Activated CD8-positive, alpha-beta memory T cell treated with anti-CD3 and anti-CD28 coated beads, Interleukin-2, amount 50 U/mL, for 24 hours (primary cell): ENCODE measurements around the gene CRACDL.

Experiments used
- DNase-seq: peaks from one replicate; pipeline ENCODE4 v3.0.0-alpha.2; 2020; ENCODE audit errors: extremely low read depth

CRACDL gene, protein sequence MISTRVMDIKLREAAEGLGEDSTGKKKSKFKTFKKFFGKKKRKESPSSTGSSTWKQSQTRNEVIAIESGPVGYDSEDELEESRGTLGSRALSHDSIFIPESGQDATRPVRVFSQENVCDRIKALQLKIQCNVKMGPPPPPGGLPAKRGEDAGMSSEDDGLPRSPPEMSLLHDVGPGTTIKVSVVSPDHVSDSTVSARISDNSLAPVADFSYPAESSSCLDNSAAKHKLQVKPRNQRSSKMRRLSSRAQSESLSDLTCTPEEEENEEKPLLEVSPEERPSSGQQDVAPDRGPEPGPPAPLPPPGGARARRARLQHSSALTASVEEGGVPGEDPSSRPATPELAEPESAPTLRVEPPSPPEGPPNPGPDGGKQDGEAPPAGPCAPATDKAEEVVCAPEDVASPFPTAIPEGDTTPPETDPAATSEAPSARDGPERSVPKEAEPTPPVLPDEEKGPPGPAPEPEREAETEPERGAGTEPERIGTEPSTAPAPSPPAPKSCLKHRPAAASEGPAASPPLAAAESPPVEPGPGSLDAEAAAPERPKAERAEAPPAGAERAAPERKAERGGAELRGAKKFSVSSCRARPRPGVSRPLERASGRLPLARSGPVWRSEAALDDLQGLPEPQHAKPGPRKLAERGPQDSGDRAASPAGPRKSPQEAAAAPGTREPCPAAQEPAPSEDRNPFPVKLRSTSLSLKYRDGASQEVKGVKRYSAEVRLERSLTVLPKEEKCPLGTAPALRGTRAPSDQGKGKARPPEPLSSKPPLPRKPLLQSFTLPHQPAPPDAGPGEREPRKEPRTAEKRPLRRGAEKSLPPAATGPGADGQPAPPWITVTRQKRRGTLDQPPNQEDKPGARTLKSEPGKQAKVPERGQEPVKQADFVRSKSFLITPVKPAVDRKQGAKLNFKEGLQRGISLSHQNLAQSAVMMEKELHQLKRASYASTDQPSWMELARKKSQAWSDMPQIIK

DNA sequence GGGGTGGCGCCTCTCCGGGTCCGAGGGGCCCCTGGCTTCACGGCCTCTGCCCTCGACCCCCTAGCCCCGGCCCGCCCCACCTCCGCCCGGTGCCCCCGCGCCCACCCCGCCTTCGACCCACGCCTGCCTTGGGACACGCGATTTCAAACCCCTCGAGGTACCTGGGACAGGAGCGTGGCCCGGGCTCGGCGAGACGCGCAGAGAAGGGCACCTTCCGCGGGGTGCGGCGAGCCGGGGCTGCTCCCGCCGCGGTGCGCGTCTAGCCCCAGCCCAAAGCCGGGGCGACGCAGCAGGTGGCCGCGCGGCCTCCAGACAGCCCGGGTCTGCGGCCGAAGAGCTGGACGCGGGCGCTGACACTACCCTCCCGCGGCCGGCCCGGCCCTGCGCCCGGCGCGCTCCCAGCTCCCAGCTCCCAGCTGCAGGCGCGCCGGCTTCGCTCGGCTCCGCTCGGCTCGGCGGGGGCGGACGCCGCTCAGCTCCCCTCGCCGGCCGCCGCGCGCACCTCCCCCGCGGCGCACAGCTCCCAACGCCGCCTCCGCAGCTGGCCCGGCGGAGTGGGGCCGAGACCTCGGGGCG, at the start of gene CRACDL:
CRACDL (minus strand) TSS at position 449 of the 576 bp plus-strand sequence. CDS start 89,425 bp downstream, outside the sequence.
- DNase-seq, result no peak

DNA sequence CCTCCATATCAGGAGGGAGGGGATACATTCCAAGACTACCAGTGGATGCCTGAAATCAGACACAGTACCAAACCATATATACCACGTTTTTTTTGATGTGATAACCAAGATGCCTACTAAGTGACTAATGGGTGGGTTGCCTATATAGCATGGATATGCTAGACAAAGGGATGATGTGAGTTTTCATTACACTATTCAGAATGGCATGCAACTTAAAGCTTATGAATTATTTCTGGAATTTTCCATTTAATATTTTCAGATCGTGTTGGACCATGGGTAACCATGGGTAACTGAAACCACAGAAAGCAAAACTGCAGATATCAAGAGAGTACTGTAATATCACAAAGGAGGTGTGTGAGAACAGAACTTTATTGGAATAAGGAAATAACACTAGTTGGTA, 39.6 kb upstream of the CRACDL start:
- no peak for DNase-seq

DNA sequence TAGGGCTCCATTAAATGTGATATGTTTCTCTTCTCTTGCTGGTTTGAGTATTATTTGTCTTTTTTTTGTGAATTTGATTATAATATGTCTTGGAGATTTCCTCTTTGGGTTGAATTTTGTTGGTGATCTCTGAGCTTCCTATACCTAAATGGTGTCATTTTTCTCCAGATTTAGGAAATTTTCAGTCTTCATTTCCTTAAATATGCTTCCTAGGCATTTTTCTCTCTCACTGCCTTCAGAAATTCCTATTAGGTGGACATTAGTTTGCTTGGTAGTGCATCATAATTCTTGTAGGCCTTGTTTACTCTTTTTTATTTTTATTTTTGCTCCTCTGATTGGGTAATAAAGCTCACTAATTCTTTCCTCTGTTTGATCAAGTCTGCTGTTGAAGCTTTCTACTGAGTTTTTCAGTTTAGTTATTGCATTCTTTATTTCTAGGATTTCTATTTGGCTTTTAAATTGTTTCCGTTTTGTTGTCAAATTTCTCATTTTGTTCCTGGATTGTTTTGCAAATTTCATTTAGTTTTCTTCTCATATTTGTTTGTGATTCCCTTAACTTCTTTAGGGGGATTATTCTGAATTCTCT, 36.6 kb upstream of the CRACDL start:
- DNase-seq, result no peak

DNA sequence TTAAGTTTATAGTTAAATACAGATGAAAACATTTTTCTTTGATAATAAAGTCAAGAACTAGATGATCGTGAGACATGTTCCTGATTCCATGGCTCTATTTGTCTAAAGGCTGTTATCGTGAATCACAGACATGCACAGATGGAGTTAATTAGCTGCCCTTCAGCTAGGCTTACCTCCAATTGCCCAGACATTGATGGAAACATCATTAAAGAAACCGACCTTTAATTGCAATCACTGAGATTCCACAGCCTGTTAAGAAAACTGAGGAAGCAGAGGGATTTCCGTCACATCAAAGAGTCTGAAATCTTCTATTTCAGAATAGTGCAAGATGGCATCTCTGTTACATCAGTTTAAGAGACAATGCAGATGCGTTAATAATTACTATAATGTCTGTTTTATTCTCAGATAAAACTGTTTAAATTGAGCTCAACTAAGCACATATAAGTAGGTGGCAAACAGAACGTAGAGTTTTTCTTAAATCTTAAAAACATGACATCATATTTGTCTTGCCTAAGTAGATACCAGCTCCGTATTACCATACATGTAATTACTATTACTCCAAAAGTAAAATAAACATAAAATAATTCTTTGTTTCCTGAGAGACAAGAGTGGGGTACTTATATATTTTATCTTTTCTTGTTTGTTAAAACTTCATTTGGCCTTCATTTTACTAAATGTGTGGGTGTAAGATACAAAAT, 23.9 kb upstream of the CRACDL start:
- DNase-seq, result no peak

DNA sequence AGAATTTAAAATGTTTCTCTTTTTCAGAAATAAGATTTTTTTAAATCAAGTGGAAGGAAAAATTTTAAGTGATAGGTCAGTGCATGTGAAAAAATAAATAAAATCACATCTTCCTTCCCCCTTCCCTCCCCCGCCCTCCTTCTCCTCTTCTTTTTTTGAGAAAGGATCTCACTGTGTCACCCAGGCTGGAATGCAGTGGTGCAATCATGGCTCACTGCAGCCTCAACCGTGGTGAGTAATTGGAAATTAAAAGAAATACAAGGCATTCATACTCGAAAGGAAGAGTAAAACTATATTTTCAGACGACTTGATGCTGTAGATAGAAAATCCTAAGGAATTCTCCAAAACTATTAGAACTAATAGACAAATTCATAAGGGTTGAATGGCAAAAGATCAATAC, 16.9 kb upstream of the CRACDL start:
- DNase-seq, result no peak

DNA sequence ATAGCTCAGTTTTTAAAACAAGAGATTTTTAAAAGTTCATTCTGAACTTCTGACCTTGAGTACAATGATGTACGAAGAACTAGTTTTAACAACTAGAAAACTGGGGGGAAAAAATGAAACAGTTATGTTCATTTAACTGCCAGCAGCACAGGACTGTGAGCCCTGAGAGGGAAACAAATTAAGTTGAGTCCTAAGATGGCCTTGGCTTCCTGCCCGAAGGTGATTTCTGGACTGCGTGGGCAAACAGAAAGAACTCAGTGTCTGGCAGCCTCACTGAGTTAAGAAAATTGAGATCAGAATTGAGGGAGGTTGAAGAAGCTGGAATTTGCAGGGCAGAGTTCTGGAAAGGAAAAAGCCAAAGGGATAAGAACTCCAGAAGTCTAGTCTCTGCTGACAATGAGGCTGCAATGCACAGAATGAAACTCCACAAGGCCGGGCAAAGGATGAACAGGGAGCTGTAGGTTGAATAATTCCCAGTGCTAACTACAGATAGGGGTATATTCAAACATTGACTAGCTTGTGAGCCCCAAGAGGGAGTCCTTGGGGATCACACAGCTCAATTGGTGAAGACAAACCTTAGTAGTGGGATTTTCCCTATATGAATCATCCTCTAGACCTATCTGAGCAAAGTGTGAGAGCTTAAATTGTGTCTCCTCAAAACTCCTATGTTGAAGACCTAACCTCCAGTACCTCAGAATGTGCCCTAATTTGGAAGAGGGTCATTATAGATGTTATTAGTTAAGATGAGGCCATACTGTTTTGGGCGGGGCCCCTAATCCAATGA, 13.1 kb upstream of the CRACDL start:
- DNase-seq, result no peak

DNA sequence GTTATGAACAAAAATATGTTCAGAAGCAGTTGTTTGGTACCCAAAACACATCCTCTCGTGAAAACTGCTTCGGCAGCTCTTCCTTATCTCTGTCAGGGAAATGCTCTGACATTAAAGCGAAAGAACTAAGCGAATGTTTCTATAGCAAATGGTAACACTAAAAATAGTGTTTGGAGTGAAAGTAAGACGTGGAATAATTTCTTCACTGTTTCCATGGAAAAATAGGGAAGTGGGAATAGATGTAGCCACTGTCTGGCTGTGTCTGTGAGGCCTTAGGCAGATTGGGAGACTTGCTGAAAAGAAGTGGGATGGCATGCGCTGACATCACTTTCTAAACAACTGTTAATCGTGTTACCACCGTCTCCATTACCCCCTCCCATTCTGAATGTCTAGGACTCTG, 11.5 kb upstream of the CRACDL start:
- no peak for DNase-seq

DNA sequence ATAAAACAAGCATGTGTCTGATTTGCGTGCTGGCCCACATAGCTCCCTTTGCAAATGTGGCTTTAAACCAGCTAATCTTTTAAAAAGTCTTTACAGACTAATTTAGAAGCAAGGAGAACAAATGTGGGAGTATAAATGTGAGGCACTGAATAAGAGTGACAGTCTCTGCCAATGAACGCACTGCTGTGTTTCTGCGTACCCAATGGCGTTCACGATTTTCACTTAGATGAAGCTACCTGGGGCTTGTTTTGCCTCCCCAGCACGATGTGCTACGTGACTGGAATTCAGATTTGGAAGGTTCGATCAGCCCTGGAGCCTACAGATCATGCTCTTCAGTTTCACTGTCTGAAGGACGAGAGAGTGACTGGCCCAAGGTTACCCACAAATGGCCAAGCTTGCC, 10.8 kb upstream of the CRACDL start:
- DNase-seq, result no peak

DNA sequence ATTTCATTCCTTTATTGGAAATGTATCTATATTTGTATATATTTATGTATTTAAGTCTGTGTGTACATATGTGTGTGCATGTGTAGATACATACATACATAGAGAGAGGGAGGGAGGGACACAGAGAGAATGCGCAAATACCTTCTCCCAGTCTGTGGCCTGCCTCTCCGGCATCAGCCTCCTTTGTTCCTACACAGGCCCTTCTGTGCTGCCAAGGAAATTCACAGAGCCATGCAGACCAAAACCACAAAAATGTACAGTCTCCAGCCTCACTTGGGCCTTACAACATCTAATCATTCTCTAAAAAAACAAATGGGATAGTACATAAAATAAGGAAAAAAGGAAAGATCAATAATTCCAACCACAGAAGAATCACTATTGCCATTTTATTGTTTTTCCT, 8.8 kb upstream of the CRACDL start:
- no peak for DNase-seq

DNA sequence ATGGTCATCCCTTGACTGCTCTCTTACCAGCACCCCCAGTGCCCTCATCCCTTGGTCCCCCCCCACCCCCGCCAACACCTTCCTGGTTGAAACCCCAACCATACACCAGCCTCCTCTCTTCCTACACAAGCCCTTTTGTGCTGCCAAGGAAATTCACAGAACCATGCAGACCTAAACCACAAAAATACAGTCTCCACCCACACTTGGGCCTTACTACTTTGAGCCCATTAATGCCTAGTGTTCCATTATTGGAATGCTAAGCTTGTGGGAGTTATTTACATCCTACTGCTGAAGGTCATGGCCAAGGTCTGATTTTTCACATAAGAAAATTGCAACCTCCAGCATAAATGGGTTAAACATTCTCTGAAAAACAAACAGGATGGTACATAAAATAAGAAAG, 4.1 kb upstream of the CRACDL start:
- DNase-seq, result no peak

DNA sequence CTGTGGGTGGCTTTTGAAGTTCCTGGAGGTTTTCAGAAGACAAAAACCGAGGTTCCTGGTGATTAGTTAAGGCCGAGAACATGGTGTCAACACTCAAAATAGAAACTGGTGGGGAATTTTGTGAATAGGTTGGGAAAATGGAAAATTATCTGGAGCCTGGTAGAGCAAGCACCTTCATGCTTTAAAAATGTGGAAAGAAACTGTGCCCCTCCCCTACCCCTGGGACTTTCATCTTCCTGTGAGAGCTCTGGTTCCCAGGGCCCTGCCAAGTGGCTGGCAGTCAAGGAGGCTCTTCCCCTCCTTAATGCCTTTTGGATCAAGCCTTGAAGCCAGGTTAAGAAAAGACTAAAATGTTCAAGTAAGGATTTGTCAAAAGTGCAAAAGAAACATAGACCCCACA, 1.9 kb upstream of the CRACDL start:
- DNase-seq, result no peak

DNA sequence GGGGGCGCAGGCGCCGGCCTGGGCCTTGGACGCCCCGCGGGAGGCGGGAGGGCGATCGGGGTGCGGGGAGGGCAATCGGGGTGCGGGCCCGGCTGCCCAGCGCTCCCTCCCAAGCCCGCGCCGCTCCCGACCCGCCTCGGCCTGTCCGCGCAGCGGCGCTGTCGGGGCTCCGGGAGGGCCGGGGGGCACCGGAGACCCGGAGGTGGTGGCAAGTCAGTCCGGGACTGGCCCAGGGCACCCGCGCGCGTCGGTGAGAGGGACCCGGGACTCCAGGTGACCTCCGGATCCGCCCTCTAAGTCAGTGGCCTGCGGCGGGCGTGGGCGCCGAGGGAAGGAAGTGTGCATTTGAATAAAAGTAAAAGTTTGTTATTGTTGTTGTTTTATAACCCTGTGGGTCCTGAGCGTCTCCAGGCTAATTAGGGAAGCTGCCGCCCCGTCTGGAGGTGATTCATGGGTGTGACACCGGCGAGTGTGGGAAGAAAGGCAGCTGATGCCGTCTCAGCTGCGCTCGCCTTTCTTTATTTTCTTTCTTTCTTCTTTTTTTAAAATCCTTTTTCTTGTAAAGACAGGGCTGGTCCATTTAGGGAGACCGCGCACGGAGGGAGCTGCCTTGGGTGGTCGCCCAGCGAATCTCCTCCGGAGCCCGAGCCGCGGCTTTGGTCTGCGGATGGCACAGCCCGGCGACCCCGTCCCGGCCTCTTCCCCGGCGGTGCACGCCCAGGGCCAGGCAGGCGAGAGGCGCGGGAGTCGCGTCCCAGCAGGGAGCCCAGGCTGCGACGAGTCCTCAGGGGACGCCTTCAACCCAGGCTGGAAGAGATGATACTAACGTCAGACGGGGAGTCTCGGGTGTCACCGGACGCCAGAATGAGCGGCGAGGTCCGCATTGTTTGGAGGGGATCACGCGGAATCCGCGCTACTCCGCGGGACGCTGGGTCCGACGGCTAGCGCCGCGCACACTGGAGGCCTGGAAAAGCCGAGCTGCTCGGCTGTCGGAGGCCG, 627 bp upstream of the CRACDL start:
- DNase-seq, result no peak

DNA sequence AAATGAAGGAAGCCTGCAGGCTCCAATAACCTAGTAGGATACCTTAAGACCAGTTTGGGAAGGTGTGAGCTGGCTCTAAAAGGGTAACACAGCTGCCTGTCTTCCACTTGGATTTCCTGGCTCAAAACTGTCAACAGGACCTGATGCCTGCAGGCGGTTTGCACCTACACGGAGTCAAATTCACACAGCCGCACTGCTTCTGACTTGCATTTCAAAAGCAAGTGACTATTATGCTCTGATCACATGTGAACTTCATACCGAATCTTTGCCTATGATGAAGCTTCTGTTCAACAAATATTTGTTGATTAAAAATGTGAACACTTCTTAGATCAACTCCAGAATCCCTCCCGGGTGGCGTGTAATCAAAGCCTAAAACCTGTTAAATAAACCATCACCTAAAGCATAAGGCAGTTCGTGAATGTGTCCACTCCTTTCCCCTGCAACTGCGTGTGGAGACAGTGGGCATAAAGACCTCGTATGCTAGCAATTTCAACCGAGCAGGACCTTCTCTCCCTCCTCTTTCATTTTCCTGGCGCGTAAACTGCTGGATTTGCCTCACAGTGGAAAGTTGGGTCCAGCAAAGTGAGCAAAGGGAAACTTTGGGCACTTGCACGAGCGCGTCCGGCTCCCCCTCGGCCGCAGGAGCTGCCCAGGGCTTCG, 784 bp downstream of the CRACDL start:
- DNase-seq, result no peak

DNA sequence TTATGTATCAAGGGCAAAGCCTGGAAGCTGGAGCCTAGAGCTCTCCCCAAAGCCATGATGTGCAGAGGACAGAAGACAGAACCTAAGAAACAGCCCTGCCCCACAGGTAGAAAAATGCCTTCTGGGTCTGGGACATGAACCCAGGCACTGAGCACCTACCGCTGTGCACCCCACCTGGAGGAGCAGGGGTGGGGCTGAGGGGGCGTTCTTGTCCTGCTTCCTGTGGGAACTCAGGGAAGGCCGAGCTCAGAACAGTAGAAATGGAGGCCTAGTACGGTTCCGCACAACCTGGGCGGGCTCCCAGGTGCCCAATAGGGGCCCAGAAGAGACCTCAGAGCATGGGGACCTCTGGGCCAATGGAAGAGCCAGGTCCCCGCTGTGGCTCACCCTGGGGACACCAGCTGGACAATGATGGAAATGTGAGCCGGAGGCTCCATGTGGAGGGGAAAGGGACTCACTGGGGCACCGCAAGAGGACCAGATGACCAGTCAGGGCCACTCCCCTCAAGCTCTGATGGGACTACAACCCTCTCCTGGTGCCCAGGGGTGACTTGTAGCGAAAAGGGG, 3.2 kb downstream of the CRACDL start:
- DNase-seq, result no peak

DNA sequence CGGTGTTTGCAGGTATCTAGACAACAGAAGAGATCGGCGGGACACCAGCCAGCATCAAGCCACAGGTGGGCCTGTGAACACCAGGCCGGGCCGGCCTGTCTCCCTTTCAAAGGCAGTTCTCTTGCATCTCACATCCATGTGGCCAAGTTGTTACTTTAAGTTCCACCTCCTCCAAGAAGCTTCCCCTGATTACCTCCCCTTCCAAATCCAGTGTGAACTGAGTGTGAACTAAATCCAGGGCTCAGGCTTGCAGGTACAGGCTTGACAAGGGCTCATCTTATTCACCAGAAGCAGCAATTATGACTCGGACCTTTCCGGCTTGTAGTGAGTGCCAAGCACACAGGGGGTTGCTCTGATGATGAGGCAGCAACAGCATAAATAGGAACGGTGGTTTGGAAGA, 3.9 kb downstream of the CRACDL start:
- no peak for DNase-seq

DNA sequence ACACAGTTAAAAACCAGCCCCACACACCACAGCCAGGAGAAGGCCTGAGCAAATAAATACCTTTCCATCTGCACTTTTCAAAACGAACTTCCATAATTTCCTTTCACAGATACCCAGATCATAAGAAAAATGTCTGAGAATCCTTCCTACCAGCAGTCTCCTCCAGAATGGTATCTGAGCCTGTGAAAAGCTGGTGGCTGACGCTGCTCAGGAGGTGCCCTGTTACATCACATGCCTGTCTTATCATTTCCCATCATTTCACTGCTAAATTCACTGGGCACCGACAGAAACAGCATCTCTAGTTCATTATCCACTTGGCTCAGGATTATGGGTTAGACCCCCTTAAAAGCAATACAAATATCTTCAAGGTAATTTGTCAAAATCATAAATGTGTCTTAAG, 4.4 kb downstream of the CRACDL start:
- no peak for DNase-seq

DNA sequence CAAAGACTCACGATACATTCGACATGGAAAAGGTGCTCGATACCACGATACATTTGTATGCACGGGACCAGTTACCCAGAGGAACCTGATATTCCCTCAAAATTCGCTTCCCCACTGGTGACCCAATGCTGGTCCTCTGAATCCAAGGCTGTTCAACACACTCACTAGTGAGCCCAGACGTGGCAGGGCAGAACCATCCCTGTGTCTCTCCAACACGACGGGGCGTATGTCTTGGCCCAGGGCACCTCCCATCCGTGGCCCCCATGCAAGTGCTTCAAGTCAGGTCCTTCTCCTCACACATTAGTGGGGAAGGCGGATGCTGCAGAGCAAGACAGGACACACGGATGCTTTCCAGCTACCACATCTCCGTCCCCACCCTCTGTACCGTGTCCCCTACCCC, 6.1 kb downstream of the CRACDL start:
- no peak for DNase-seq

DNA sequence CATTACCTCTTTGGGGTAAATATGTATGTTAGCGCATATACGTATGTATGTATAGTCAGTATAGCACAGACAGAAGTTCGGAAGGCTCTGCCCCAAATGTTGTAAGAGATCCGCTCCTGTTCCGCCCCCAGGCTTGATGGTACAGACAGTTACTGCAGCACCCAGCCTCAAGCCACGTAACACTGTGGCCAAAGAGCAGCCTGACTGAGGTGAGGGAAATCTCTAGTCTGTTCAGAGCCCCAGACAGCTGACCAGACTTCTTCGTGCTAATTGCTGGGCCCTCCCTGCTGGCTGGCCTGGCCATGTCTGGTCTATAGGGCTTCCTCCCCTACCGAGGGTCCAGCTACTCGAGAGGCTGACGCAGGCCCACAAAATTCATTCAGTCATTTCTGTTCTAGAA, 7.8 kb downstream of the CRACDL start:
- DNase-seq, result no peak

DNA sequence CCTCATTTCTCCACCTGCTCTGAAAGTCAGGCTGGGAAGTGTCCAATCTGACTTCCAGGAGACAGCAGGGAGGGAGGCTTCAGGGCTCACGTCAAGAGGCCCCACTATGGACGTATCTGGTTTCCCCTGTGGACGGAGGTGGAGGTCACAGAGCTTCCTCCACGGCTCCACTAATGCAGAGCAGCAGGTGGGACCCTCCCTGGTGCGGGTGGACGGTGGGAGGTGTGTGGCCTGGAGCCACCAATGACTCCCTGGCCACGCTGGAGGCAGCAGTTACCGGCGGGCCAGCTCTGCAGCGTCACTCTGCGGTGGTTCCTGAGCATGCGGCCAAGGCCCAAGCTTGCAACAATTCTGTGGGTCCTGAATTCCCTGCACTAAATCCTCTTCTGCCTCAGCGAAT, 9.0 kb downstream of the CRACDL start:
- no peak for DNase-seq
